Forelimb muscle (tissue), 1 donor: ENCODE data around the gene MRAP. TPM values are rescaled to one million over a fixed set of nuclear protein-coding genes. Genes with fewer than 3 reads are reported as not detected.
A peak's percentile ranks its signal among the peaks of the same experiment; 100 is the strongest.
"Not testable (repeated sequence)": the region's sequence is repeated elsewhere in the genome, so short reads cannot be mapped to it uniquely, and the experiment has no call there.

Experiments
- DNase-seq: peaks from one replicate; pipeline ENCODE4 v3.0.0-alpha.2; 2013; ENCODE audit warnings: low read depth
- polyA plus RNA-seq: library from polyadenylated mRNA; unstranded; fragments of 120-200 nt; gene quantifications from one replicate; pipeline ENCODE4 v1.2.1, GENCODE V29; 2013; ENCODE audit not compliant: insufficient read length

The MRAP gene
- polyA plus RNA-seq: not detected

DNA sequence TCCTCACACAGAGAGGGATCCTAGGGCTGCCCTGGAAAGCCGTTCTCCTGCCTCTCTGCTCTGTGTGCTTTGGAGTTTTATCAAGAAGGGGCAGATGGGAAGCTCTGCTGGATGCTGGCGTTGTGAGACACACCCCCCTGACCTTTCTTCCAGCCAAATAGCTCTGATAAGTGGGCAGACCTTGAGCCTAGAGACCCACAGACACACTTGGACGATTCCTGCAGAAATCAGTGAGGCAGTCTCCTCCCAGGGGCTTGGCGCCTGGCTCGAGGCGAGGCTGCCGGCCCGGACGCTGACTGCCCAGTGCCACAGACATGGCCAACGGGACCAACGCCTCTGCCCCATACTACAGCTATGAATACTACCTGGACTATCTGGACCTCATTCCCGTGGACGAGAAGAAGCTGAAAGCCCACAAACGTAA, at the start of gene MRAP:
Gene MRAP, plus strand, starts transcription at position 198 of the 424 bp plus-strand sequence. Its CDS starts 117 bp downstream, at position 315.
- no peak for DNase-seq

DNA sequence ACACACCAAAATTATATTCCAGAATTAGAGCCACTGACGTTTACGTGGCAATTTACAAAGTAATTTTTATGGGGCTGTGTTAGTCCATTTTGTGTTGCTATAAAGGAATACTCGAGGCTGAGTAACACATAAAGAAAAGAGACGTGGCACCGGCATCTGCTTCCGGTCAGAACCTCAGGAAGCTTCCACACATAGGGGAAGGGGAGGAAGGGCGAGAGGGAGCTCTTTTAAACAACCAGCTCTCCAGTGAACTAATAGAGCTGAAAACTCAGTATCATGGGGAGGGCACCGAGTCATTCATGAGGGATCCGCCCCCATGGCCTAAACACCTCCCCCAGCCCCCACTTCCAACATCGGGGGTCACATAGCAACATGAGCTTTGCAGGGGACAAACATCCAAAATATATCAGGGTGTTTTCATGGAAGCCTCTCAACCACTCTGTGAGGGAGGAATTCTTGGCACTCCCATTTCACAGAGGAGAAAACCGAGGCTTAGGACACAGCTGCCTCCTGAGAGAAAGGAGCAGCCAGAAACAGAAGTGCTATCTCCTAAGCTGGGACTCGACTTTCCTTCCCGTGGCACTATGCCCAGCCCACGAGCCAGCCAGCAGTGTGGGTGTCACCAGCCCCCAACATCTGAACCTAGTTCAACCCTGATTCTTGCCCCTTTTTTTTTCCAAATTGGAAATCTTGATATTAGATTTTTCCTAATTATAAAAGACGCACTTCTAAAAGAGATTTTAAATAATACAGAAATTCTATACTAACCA, 49.0 kb upstream of the MRAP start:
- no peak for DNase-seq

DNA sequence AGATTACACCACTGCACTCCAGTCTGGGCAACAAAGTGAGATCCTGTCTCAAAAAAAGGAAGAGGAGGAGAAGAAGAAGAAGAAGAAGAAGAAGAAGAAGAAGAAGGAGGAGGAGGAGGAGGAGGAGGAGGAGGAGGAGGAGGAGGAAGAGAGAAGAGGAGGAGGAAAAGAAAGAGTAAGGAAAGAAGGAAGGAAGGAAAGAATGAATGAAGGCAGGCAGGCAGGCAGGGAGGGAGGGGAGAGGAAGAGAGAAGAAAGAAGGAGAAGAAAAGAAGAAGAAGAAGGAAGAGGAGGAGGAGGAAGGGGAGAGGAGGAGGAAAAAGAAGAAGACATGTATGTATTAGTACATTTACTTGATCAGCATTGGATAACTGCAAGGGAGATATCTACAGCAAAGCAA, 46.5 kb upstream of the MRAP start:
- no peak for DNase-seq

DNA sequence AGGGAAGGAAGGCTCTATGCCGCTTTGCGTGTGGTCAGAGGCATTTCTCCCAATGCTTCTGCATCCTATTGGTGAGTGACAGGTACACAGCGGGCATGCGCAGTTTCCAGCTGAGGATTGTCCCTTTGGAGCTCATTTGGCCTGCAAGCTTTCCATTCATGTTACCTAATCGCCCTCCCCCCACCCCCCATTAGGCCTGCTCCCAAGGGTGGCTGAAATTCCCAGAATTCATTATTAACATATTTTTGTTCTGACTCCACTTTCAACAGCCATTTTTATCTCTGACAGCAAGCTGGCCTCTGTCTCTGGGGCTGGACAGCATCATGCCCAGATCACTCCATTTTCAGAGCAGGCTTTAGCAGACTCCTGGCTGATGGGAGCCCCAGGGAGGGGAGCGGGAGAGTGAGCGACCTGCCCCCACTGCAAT, 45.4 kb upstream of the MRAP start:
- no peak for DNase-seq

DNA sequence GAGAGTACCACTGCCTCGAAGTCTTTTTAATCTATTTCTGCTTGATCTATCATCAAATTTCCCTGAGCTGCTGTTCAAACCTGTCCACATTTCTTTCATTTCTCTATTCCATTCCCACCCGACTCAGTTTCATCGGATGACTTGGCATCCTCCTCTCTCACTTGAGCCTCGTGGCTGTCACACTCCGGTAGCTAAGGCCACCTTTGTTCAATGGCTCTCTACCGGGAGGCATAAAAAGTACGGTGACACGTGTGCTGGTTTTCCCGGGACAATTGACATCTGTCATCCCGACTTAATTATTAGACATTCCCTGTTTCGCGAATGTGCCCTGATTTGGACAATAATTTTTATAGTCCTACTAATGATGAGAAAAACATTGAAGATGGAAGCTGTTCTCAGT, 42.4 kb upstream of the MRAP start:
- no peak for DNase-seq

DNA sequence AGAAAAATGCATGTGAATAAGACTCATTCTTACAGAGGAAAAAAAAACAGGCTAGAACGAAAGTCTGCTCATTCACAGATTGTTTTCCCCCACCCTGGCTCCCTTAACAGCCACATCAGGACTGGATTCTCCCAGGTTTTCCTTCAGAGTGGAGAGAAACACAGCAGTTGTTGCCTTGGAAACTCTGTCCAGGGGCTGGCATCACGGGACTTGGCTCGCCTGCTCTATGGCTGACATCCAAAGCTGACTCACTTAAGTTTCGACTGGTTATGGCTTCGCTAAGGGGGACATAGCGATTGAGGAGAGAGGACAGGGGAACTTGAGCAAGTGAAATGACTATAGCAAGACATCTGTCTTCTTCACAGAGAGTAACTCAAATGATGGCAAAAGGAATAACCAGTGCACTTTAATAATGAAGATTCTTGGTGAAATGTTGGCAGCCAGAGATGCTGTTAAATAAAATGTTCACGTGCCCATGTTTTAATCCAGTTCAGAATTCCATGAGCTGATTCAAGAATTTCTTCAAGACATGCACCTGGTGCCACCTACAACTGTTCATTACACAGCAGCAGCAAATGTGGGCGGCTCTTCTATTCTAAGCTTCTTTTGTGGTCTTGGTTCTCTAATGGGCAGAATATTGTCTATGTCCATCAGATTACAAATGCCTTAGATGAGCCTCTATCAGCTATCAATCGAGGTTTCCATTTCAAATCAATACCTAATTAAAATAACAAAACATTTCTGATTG, 41.6 kb upstream of the MRAP start:
- peak; percentile 53 for DNase-seq

DNA sequence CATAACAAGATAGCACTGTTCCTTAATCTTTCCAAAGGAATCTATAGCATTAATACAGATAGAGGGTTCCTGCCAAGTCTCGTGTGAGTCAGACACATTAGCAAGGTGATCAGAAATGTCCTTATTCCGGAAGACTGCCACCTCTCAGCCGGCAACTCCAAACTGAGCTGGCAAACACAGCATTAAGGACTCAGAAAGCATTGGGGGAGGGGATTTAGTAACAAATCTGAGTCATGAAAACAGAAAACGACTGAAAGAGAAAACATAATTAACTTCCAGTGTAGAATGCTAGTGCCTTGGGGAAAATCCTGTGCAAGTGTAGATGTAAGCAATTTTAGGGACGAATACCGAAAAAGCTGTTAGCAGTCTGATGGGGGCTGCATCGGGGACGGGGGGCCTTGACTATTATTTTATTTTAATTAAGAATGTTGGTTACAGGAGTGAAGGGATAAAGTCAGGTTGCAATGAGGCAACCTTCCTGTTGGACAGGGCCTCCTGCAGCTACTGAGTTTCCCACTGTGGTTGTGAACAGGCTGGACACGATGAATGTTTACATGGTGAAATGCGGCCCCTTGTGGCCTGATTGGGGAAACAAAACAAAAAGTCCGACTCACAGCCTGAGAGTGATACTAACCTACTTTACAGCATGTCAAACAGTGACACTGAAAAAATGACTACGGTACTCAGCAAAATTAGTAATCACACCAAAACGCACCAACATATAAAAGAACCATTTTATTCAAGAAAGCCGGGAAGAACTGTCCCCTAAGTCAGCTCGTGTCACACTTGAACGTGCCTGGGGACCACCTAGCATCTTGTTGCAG, 40.5 kb upstream of the MRAP start:
- DNase-seq: peak; percentile 67

DNA sequence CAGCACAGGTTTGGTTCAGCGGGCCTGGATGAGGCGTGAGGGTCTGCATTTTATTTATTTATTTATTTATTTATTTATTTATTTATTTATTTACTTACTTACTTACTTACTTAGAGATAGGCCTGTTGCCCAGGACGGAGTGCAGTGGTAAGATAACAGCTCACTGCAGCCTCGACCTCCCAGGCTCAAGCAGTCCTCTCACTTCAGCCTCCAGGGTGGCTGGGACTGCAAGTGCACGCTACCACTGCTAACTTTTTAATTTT, 39.9 kb upstream of the MRAP start:
- DNase-seq: not testable (repeated sequence)

DNA sequence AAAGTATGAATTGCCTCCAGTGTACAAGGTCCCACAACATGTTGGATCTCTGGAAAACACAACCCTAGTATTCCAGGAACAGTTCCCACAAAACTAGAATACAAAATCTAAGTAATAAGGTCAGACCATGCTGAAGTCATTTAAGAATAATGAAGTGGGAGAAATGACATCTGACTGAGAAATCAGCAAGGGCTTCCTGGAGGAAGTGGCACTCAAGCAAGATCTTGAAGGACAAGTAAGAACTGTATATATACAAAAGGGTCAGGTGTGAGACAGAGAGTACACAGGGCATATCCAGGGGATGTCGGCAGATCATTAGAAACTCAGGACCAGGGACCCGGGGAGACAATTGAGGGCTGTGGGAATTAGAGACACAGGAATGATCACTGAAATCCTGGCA, 38.5 kb upstream of the MRAP start:
- no peak for DNase-seq

DNA sequence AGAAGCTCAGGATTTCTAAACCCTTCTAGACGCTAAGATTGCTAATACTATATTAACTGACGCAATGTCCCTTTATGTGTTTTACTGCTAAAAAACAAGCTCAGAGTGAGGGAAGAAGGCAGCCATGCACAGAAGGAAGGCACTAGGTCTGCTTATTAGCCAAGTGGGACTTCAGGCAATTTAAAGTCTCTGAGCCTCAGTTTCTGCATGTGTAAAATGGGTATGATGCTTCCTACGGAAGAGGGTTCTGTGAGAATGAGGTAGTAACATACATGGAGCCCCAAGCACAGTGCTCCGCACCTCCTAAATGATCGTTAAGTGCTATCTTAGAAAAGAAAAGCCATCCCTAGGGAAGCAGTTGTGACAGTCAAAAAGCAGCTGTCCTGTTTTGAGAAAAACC, 36.7 kb upstream of the MRAP start:
- no peak for DNase-seq

DNA sequence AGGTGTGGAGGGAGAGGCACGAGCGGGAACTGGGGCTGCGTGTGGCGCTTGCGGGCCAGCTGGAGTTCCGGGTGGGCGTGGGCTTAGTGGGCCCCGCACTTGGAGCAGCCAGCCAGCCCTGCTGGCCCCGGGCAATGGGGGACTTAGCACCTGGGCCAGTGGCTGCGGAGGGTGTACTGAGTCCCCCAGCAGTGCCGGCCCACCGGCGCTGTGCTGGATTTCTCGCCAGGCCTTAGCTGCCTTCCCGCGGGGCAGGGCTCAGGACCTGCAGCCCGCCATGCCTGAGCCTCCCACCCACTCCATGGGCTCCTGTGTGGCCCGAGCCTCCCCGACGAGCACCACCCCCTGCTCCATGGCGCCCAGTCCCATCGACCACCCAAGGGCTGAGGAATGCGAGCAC, 33.3 kb upstream of the MRAP start:
- DNase-seq: not testable (repeated sequence)

DNA sequence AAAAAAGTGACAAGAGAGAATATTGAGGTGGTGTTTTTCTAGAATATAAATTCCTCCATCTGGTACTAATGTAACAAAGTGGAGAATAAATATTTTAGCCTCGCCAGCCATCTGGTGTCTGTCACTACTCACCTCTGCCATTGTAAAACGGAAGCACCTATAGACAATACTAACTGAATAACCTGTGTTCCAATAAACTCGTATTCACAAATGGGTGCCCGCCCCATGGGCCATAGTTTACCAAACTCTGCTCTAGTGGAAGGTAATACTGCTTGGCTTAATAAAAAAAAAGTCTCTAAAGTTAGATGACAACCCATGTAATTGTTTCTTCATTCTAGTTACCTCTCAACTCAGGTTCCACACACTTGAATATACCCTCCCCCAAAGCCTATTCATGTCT, 27.9 kb upstream of the MRAP start:
- no peak for DNase-seq

DNA sequence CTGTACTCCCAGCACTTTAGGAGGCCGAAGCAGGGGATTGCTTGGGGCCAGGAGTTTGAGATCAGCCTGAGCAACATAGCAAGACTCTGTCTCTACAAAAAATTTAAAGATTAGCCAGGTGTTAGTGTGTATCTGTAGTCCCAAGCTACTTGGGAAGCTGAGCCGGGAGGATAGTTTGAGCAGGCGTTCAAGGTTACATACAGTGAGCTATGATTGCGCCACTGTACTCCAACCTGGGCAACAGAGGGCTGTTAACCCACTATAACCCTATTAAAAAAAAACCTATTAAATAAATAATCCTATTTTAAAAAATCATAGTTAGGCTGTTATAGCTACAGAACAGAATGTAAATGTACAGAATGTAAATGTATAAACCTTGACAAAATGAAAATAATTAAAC, 22.0 kb upstream of the MRAP start:
- DNase-seq: no peak

DNA sequence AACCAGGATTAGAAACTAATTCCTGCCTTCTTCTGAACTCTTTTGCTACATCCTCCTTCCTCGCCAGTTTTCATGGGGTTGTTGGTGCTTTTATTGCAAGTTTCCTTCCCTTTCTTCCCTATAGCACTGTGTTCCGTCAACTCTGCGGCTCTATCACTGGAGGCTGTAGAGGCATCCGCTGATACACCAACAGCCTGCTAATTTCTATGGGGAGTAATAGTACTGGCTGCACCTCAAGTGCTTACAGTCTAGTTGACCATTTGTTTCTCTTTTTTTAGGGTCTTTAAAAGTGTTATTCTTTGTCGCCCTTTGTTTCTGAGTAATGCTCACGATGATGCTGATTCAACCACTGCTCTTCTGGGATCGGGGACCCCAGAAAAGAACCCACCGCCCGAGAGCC, 20.6 kb upstream of the MRAP start:
- no peak for DNase-seq

DNA sequence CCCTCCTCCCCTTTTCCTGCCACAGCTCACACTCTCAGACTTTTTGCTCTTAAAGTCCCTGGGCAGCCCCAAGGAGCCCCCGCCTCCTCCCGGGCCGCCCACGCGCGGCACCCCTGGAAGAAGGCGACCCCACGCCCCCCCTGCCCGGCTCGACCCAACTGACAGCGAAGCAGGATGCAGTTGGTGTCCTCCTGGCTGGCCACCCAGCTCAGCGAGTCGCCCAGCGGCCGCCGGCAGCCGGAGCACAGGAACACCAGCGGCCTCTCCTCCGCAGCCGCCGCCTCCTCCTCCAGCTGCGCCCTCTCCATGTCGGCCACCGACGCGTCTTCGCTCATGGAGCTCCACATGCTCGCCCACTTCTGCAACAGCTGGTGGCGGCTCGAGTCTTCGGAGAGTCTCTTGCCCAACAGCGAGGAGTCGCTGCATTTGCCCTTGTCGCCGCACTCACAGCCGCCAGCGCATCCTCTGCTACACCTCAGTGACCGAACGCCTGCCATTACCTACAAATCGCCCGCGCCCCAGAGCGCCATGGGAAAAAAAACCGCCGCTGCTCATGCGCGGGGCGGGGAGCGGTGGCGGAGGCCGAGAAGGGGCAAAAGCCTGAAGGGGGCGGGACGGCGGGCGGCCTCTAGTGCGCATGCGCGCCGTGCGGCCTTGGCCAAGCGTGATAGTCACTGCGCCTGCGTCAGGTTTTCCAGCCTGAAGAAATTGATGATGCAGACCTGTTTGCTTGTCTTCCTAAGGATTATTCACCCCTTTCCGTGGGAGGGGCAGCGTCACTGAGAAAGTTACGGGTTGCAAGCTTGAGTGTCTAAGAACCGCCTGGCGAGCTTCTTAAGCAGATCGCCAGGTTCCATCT, 19.9 kb upstream of the MRAP start, which contains the start of gene MIS18A:
Gene MIS18A, minus strand, starts transcription at position 532 of the 859 bp plus-strand sequence. Its CDS starts 35 bp downstream, at position 497.
- peak; percentile 77 for DNase-seq

DNA sequence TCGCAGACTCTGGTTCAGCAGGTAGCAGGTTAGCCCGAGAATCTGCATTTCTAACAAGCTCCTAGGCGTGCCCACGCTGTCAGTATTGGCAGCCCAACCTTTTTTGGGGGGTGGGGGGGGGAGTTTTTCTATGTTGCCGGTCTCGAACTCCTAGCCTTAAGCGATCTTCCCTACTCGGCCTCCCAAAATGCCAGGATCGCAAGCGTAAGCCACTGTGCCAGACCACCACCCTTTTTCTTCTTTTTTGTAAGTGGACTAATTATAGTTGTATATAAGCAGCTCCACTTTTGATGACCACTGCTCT, 19.3 kb upstream of the MRAP start:
- no peak for DNase-seq

DNA sequence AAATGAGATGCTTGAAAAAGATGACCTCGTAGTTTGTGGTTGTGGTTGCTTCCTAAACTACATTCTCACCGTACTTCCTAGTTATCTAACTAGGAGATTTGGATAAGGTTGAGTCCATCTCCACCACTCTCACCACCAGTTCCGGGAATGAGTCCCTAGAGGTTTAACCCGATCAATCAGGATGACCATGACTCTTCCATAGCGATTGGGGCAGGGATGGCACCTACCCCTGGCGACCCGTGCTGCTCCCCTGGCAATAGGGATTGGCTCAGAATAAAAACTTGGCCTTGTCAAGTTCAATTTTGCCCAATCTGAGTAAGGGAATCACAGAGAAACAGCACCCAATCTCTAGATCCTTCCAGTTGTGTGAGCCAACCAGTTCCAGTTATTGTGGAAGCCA, 17.1 kb upstream of the MRAP start:
- no peak for DNase-seq

DNA sequence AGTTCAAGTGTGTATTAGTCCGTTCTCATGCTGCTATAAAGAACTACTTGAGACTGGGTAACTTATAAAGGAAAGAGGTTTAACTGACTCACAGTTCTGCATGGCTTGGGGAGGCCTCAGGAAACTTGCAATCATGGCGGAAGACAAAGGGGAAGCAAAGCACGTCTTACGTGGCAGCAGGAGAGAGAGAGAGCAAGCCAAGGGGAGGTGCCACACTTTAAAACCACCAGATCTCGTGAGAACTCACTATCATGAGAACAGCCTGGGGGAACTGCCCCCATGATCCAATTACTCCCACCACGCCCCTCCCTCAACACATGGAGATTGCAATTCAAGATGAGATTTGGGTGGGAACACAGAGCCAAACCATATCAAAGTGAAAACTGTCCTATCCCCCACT, 15.7 kb upstream of the MRAP start:
- no peak for DNase-seq

DNA sequence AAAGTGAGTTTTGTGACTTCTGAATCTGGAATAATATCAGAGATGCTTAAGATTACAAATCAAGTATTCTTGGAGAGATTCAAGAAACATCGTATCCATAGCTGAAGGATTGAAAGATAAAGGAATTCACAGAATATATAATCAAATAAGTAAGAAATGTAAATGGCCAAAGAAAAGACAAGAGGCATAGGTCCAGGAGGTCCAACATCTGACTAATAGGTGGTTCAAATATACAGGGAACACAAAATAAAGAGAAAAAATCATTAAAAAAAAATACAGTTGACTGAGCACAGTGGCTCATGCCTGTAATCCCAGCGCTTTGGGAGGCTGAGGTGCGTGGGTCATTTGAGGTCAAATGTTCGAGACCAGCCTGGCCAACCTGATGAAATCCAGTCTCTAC, 13.2 kb upstream of the MRAP start:
- DNase-seq: no peak

DNA sequence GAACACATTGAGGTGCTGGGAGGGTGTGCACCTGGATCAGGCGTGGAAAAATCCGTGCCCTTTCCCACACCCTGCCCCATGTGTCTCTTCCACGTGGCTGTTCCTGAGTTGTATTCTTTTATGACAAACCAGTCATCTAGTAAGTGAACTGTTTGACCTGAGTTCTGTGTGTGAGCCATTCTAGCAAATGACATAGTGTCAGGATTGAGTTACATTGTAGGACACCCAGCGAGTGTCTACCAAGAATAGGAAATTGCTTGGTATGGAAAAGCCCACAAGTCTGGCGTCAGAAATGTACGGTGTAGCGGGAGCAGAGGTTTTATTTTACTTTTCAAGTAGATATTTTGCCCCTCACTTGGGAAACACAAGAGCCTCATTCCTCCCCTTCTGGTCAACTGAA, 1.2 kb upstream of the MRAP start:
- DNase-seq: no peak

DNA sequence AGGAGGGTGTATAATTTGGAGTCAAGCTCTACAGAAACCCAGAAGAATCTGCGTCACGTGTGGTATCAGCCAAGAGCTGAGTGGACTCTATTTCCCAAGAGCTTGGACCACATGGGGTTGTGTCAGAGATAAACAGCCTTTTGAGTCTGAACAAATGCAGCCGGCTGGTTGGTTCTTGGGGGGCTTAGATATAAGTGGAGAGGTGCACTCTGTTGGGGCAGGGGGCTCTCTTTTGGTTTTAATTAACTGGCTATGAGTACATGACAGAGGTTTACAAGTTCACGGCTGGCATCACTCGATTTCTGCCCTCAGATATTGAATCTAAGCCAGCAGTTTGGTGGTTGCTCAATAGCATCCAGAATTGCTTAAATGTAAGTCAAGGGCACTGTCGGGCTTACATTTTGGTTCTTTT, 501 bp upstream of the MRAP start:
- DNase-seq: no peak

DNA sequence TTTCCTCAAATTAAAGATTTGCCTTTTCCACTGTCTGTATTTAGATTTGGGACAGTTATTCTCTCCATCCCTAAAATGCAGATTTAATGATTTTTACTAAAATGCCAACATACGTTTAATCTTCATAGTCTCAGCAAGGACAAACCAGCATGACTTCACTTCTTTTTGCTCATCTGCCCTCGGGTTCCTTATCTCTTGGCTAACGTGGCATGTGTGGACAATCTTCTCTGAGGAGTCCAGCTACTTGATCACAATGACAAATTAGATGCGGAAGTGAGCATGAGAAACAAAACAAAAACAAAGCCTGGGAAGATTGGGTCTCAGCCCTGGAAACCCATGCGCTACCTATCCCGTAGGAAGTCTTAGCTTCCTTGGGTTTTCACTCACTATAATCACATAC, 1.0 kb downstream of the MRAP start:
- no peak for DNase-seq
